K562 (cell line): ENCODE results near the gene APBB2. TPM values are rescaled to one million over a fixed set of nuclear protein-coding genes. Genes with fewer than 3 reads are reported as not detected.

Source experiments
- ATAC-seq: fragments of 200-7000 bp; cut with Tn5 transposase; 3 replicates; pipeline ENCODE4 v1.9.1; 2020; ENCODE audit warnings: moderate library complexity
- BruUV-seq: library from RNA; stranded (reverse); fragments of 400-500 nt; replicated peaks from 2 replicates; lab custom pipeline; 2021; lab: Mats Ljungman, UMichigan
- CTCF ChIA-PET: fragments of 300-600 bp; formaldehyde crosslinking; extraction: SDS; loops from one replicate; lab custom pipeline; 2021; ENCODE audit warnings: low intra/inter-chr PET ratio; lab: Yijun Ruan, JAX
- POLR2A ChIA-PET: fragments of 300-600, 350-650 bp; sonication (Branson Sonifier 250); formaldehyde crosslinking; extraction: SDS; loops from one replicate; lab custom pipeline; 2021; ENCODE audit warnings: antibody characterized with exemption, inconsistent platforms; lab: Yijun Ruan, JAX
- DNase-seq, 4 experiments: peaks; one replicate each; pipeline versions ENCODE4 v3.0.0 to v3.0.0-alpha.2; 2011 to 2018; ENCODE audit warnings: low spot score in 3 of 4, mixed read lengths in 3 of 4; ENCODE audit errors: extremely low read depth in 1 of 4
- FAIRE-seq: peaks from 2 replicates; lab custom pipeline; 2011; peaks lifted over from hg19 to GRCh38; lab: Jason Lieb, UNC
- H2AFZ ChIP-seq: 2 replicates; pipeline ENCODE4 v1.6.0; 2011; ENCODE audit warnings: low read depth, low read length, control low read depth, inconsistent platforms
- H3K27ac ChIP-seq: fragments of 200-600 bp; 3 replicates; pipeline ENCODE4 v1.8.0; 2011; ENCODE audit warnings: low read depth, mild to moderate bottlenecking, control low read depth, inconsistent platforms, low read length, moderate library complexity, mixed read lengths; ENCODE audit errors: extremely low read depth
- H3K27me3 ChIP-seq, 2 experiments: fragments of 300-600 bp in 1 of 2; 2 replicates in 1 of 2; 3 replicates in 1 of 2; pipeline versions ENCODE4 v1.6.0 to v1.8.0; 2011; ENCODE audit warnings: inconsistent platforms in 2 of 2, low read length in 2 of 2, mild to moderate bottlenecking in 1 of 2, mixed read lengths in 1 of 2, moderate library complexity in 1 of 2; ENCODE audit not compliant: control insufficient read depth in 2 of 2, insufficient read depth in 2 of 2
- H3K36me3 ChIP-seq: fragments of 300-600 bp; 3 replicates; pipeline ENCODE4 v1.8.0; 2011; ENCODE audit warnings: mild to moderate bottlenecking, low read length, inconsistent platforms; ENCODE audit not compliant: control insufficient read depth, insufficient read depth
- H3K4me1 ChIP-seq, 2 experiments: fragments of 200-600 bp in 1 of 2; replicated peaks in 1 of 2; 2 replicates in 1 of 2; 3 replicates in 1 of 2; pipeline versions ENCODE4 v1.5.1 to v1.8.0; 2011; ENCODE audit warnings: inconsistent platforms in 2 of 2, low read length in 2 of 2, mild to moderate bottlenecking in 1 of 2, mixed read lengths in 1 of 2, moderate library complexity in 1 of 2; ENCODE audit not compliant: control insufficient read depth in 2 of 2, insufficient read depth in 2 of 2
- H3K4me2 ChIP-seq: 2 replicates; pipeline ENCODE4 v1.6.1; 2011; ENCODE audit warnings: low read length, control low read depth, inconsistent platforms, mixed read lengths; ENCODE audit not compliant: insufficient read depth
- H3K4me3 ChIP-seq: fragments of 200-600 bp; sonication (generic), shearing (Covaris generic); 2 replicates; pipeline ENCODE4 v1.5.1; 2016; ENCODE audit warnings: control low read depth, inconsistent platforms
- H3K79me2 ChIP-seq: fragments of 200-600 bp; 3 replicates; pipeline ENCODE4 v1.8.0; 2011; ENCODE audit warnings: low read length, inconsistent platforms; ENCODE audit not compliant: control insufficient read depth, insufficient read depth
- H3K9ac ChIP-seq, 2 experiments: 2 replicates each; pipeline versions ENCODE4 v1.6.0 to v1.6.1; 2011; ENCODE audit warnings: low read depth in 2 of 2, low read length in 2 of 2, control low read depth in 1 of 2, inconsistent platforms in 1 of 2, mild to moderate bottlenecking in 1 of 2, mixed read lengths in 1 of 2; ENCODE audit not compliant: insufficient read depth in 1 of 2
- H3K9me1 ChIP-seq: one replicate; pipeline ENCODE4 v1.6.0; 2011; ENCODE audit warnings: inconsistent platforms, mild to moderate bottlenecking, low read length, moderate library complexity; ENCODE audit not compliant: control insufficient read depth, insufficient read depth
- H3K9me3 ChIP-seq: replicated peaks from 2 replicates; pipeline ENCODE4 v1.5.1; 2011; ENCODE audit warnings: low read depth, low read length, inconsistent platforms; ENCODE audit not compliant: control insufficient read depth, insufficient read depth
- H4K20me1 ChIP-seq: replicated peaks from 2 replicates; pipeline ENCODE4 v1.6.1; 2011; ENCODE audit warnings: low read length, inconsistent platforms, mixed read lengths; ENCODE audit not compliant: control insufficient read depth, insufficient read depth
- ARHGAP35 ChIP-seq: fragments of 450-650 bp; IDR thresholded peaks from 2 replicates; pipeline ENCODE4 v1.6.1; 2018; ENCODE audit not compliant: partially characterized antibody
- BRD9 ChIP-seq: fragments of 450-650 bp; IDR thresholded peaks from 2 replicates; pipeline ENCODE4 v1.6.1; 2018; ENCODE audit warnings: low read depth; ENCODE audit not compliant: partially characterized antibody
- CC2D1A ChIP-seq: fragments of 450-650 bp; IDR thresholded peaks from 2 replicates; pipeline ENCODE4 v1.6.1; 2017; ENCODE audit warnings: mild to moderate bottlenecking
- CEBPB ChIP-seq: fragments of 450-650 bp; IDR thresholded peaks from 2 replicates; pipeline ENCODE4 v1.6.1; 2016; ENCODE audit warnings: missing genetic modification characterization, missing compliant biosample characterization
- EHMT2 ChIP-seq: fragments of 450-650 bp; IDR thresholded peaks from 2 replicates; pipeline ENCODE4 v1.6.1; 2018; ENCODE audit warnings: antibody characterized with exemption
- NFIC ChIP-seq: fragments of 450-650 bp; IDR thresholded peaks from 2 replicates; pipeline ENCODE4 v1.6.1; 2017; ENCODE audit warnings: mild to moderate bottlenecking, inconsistent platforms
- PHTF2 ChIP-seq: fragments of 250-450 bp; sonication (Bioruptor Pico); IDR thresholded peaks from 2 replicates; pipeline ENCODE4 v1.5.0; 2021; ENCODE audit warnings: mild to moderate bottlenecking
- TFE3 ChIP-seq: fragments of 450-650 bp; formaldehyde crosslinking; IDR thresholded peaks from 2 replicates; pipeline ENCODE4 v1.4.0; 2020; ENCODE audit warnings: mild to moderate bottlenecking, mixed read lengths
- ZNF431 ChIP-seq: sonication (generic); formaldehyde crosslinking; IDR thresholded peaks from 2 replicates; pipeline ENCODE4 v1.8.0; 2022; ENCODE audit warnings: mild to moderate bottlenecking, missing genetic modification reagents
- ZNF586 ChIP-seq: fragments of 450-650 bp; formaldehyde crosslinking; conservative IDR thresholded peaks from 2 replicates; pipeline ENCODE4 v1.4.0; 2020; ENCODE audit warnings: mild to moderate bottlenecking, moderate library complexity
- WGBS: fragments of 100-300 bp; shearing (Covaris generic); methylation state at CpG from one replicate; pipeline ENCODE4 v1.1.6; 2016; ENCODE audit warnings: low coverage, mixed read lengths; ENCODE audit not compliant: insufficient coverage; ENCODE audit errors: missing lambda C conversion rate; 5-methylcytosine and 5-hydroxymethylcytosine counted together
- in situ Hi-C: fragments of 300-500 bp; cut with MboI; formaldehyde crosslinking; loops from 4 replicates; pipeline ENCODE4 v1.15.0; 2018; ENCODE audit warnings: inconsistent platforms, mixed read lengths
- intact Hi-C: fragments of 100-400 bp; cut with micrococcal nuclease; formaldehyde crosslinking; loops from 2 replicates; pipeline ENCODE4 v1.14.2; 2022
- polyA plus RNA-seq, 8 experiments: library from polyadenylated mRNA; depleted of rRNA in 4 of 8; stranded (reverse) in 5 of 8; unstranded in 3 of 8; fragments of >200 nt; fragmentation: Nextera tagmentation in 2 of 8; fragmentation: Illumina TruSeq in 1 of 8; extraction: Ambion mirVana in 2 of 8; extraction: Trizol in 1 of 8; gene quantifications; 2 replicates each; pipeline versions ENCODE4 v1.2.1 to v1.2.3, GENCODE V29; 2011 to 2014; ENCODE audit warnings: inconsistent platforms in 1 of 8, missing spikeins in 1 of 8
- total RNA-seq, 7 experiments: library from RNA; depleted of rRNA in 6 of 7; stranded (reverse); fragments of >200 nt in 6 of 7; fragmentation: Illumina TruSeq in 2 of 7; extraction: Trizol in 2 of 7; gene quantifications; 2 replicates each; pipeline versions ENCODE4 v1.2.1 to v1.2.3, GENCODE V29; 2011 to 2021; ENCODE audit warnings: low replicate concordance in 1 of 7
- TF ChIP-seq, protein P1 (sequence below): sonication (generic); formaldehyde crosslinking; IDR thresholded peaks from 2 replicates; pipeline ENCODE4 v1.5.0; 2020; ENCODE audit warnings: missing genetic modification reagents
- TF ChIP-seq, protein P2 (sequence below): fragments of 200-800 bp; sonication (Bioruptor generic); IDR thresholded peaks from 2 replicates; pipeline ENCODE4 v1.6.1; 2017; ENCODE audit warnings: missing genetic modification characterization, missing compliant biosample characterization
- TF ChIP-seq, protein P3 (sequence below): fragments of 250-450 bp; sonication (Bioruptor Pico); IDR thresholded peaks from 2 replicates; pipeline ENCODE4 v1.4.0; 2020; ENCODE audit warnings: mild to moderate bottlenecking, moderate library complexity, borderline replicate concordance

APBB2 gene
- total and polyA plus RNA-seq, 9 of the 15 experiments (the other 6 are each of a cell fraction or from before 2014, with no cell fraction given), result 0.08 to 2.1 (median 1.4) TPM

- TF ChIP-seq TFE3 (peak; percentile 85), NFIC (peak; percentile 2; the same call in 1 of the 2 replicates), EHMT2 (no peak), ZNF431 (CRISPR knock-in tag) (no peak), ARHGAP35 (no peak)
- TF ChIP-seq, protein P1, sequence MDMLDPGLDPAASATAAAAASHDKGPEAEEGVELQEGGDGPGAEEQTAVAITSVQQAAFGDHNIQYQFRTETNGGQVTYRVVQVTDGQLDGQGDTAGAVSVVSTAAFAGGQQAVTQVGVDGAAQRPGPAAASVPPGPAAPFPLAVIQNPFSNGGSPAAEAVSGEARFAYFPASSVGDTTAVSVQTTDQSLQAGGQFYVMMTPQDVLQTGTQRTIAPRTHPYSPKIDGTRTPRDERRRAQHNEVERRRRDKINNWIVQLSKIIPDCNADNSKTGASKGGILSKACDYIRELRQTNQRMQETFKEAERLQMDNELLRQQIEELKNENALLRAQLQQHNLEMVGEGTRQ (CRISPR knock-in tag), result peak; percentile 26; the same call in 1 of the 2 replicates
Observed at GRCh38 chr4:41120297-41121217, 93.8 kb downstream of the APBB2 start (continued).

DNA sequence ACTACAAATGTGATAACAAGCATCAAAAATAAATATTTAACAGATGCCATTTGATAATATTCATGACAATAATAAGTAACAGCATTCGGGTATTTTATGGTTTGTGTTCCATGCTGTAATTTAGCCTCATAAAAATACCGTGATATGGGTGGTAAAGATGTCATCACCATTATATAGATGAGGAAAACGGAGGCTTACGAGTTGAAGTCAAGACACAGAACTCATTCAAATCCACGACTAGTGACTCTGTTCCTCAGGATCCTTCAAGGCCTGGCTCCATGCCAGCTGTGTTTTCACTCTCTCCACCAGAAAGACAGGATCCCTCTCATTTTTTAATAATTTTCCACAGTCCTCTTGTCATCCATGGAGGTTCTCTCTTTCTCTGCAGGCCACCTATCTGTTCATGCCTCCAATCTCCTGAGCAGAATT, 94.5 kb downstream of the APBB2 start:
- Histone ChIP-seq H3K79me2 (no peaks in the 10 kb centered on the region), H3K4me3 (no peak overlapping the region), H3K9ac (no peak overlapping the region), H3K9me3 (no peaks in the 10 kb centered on the region)
- TF ChIP-seq CC2D1A (no peak), NFIC (peak; percentile 60), BRD9 (no peak), ZNF586 (CRISPR knock-in tag) (no peak), PHTF2 (no peak), CEBPB (tag) (no peak)
- TF ChIP-seq, protein P2, sequence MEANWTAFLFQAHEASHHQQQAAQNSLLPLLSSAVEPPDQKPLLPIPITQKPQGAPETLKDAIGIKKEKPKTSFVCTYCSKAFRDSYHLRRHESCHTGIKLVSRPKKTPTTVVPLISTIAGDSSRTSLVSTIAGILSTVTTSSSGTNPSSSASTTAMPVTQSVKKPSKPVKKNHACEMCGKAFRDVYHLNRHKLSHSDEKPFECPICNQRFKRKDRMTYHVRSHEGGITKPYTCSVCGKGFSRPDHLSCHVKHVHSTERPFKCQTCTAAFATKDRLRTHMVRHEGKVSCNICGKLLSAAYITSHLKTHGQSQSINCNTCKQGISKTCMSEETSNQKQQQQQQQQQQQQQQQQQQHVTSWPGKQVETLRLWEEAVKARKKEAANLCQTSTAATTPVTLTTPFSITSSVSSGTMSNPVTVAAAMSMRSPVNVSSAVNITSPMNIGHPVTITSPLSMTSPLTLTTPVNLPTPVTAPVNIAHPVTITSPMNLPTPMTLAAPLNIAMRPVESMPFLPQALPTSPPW (CRISPR knock-in tag), result no peak
- TF ChIP-seq, protein P3, sequence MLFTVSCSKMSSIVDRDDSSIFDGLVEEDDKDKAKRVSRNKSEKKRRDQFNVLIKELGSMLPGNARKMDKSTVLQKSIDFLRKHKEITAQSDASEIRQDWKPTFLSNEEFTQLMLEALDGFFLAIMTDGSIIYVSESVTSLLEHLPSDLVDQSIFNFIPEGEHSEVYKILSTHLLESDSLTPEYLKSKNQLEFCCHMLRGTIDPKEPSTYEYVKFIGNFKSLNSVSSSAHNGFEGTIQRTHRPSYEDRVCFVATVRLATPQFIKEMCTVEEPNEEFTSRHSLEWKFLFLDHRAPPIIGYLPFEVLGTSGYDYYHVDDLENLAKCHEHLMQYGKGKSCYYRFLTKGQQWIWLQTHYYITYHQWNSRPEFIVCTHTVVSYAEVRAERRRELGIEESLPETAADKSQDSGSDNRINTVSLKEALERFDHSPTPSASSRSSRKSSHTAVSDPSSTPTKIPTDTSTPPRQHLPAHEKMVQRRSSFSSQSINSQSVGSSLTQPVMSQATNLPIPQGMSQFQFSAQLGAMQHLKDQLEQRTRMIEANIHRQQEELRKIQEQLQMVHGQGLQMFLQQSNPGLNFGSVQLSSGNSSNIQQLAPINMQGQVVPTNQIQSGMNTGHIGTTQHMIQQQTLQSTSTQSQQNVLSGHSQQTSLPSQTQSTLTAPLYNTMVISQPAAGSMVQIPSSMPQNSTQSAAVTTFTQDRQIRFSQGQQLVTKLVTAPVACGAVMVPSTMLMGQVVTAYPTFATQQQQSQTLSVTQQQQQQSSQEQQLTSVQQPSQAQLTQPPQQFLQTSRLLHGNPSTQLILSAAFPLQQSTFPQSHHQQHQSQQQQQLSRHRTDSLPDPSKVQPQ (CRISPR knock-in tag), result no peak
- TF ChIP-seq, all 486 proteins: peak for 1
- Histone ChIP-seq H3K4me2 (no peak overlapping the region), H3K4me1 (no peaks in the 10 kb centered on the region), H3K27ac (no peak overlapping the region), H3K27me3 (peaks cover 3 to 4% of the 10 kb centered on the region in 2 experiments; a peak in 2 of 5 replicates), H3K9me1 (no peaks in the 10 kb centered on the region), H2AFZ (no peak overlapping the region), H4K20me1 (no peaks in the 10 kb centered on the region), H3K36me3 (no peaks in the 10 kb centered on the region)
- DNase-seq (no peak), ATAC-seq (no peak), FAIRE-seq (no peak)
- CTCF ChIA-PET, result no interaction called here
- WGBS, result 2% methylated on average over 5 of the region's 5 CpGs
- POLR2A ChIA-PET, result no interaction called here
- intact Hi-C loops, result no loop called here
- in situ Hi-C loops, result no loop called here
- BruUV-seq, result no TSS peak
